Heart right ventricle (tissue), 16 donors: ENCODE measurements around the gene PCBP4. TPM values are rescaled to one million over a fixed set of nuclear protein-coding genes. Genes with fewer than 3 reads are reported as not detected.

Source experiments
- ATAC-seq, 8 donors: fragments of 200-7000 bp; cut with Tn5 transposase; one replicate each; pipeline ENCODE4 v1.9.1; 2020; ENCODE audit warnings: mild to moderate bottlenecking in 8 of 8, moderate library complexity in 8 of 8, moderate number of reproducible peaks in 1 of 8
- DNase-seq, 2 donors: peaks; one replicate each; pipeline ENCODE4 v3.0.0-alpha.2; 2020
- H3K27ac ChIP-seq, 10 donors: fragments of 200-600 bp; sonication (generic) in 2 of 10; one replicate each; pipeline versions ENCODE4 v1.5.0 to v1.8.0; 2020 to 2022; ENCODE audit warnings: mild to moderate bottlenecking in 3 of 10
- H3K27me3 ChIP-seq, 7 donors: fragments of 200-600 bp; one replicate each; pipeline ENCODE4 v1.8.0; 2021 to 2022; ENCODE audit warnings: mild to moderate bottlenecking in 2 of 7
- H3K36me3 ChIP-seq, 9 donors: fragments of 200-600 bp; sonication (generic) in 1 of 9; one replicate each; pipeline versions ENCODE4 v1.5.0 to v1.8.0; 2020 to 2022; ENCODE audit warnings: mild to moderate bottlenecking in 2 of 9
- H3K4me1 ChIP-seq, 9 donors: fragments of 200-600 bp; sonication (generic) in 1 of 9; one replicate each; pipeline versions ENCODE4 v1.5.0 to v1.8.0; 2020 to 2022; ENCODE audit warnings: mild to moderate bottlenecking in 4 of 9
- H3K4me3 ChIP-seq, 10 donors: fragments of 200-600 bp; sonication (generic) in 2 of 10; one replicate each; pipeline versions ENCODE4 v1.5.0 to v1.8.0; 2020 to 2022; ENCODE audit warnings: mild to moderate bottlenecking in 7 of 10, moderate library complexity in 2 of 10
- H3K9me3 ChIP-seq, 11 donors: fragments of 200-600 bp in 10 of 11; sonication (generic) in 2 of 11; one replicate each; pipeline versions ENCODE4 v1.5.0 to v1.8.0; 2013 to 2022; ENCODE audit warnings: mild to moderate bottlenecking in 2 of 11, control low read depth in 1 of 11, moderate library complexity in 1 of 11
- WGBS, 2 donors: extraction: QIAGEN DNeasy Blood & Tissue Kit; methylation state at CpG; one replicate each; pipeline ENCODE4 v1.1.7; 2013; ENCODE audit warnings: inconsistent platforms in 1 of 2; 5-methylcytosine and 5-hydroxymethylcytosine counted together
- intact Hi-C, 10 donors: fragments of 100-400 bp; cut with DNase I; formaldehyde crosslinking; loops; one replicate each; pipeline versions ENCODE4 v1.11.1 to v1.14.2; 2022
- polyA plus RNA-seq, 2 donors: library from polyadenylated mRNA; stranded (reverse); fragments of 200-250 nt; gene quantifications; one replicate each; pipeline ENCODE4 v1.2.3, GENCODE V29; 2013
- total RNA-seq, 10 donors: library from RNA; stranded (reverse); fragmentation: NEBNext Ultra II Directional in 3 of 10; extraction: Animal tissue kit (Norgen Biotek cat#: 25700) in 3 of 10; gene quantifications; one replicate each; pipeline versions ENCODE4 v1.2.1 to v1.2.4, GENCODE V29; 2021 to 2023
- TF ChIP-seq, protein P1 (sequence below), 9 donors: fragments of 200-600 bp; sonication (generic) in 2 of 9; IDR thresholded peaks; one replicate each; pipeline versions ENCODE4 v1.5.0 to v1.8.0; 2021 to 2022; ENCODE audit warnings: antibody characterized with exemption in 9 of 9, mild to moderate bottlenecking in 5 of 9, moderate library complexity in 1 of 9
- donor health status: Arrhythmogenic right ventricular cardiomyopathy.
- donor health status: ischemic (EF 13 %, LVEDD 7.1; RV severe dilation, severe dysfunction).
- donor health status: healthy with polysubstance abuse.
- donor health status: DM: no; HTN: yes; CAD: no.
- donor health status: DM: no; HTN: no; CAD: no.
- donor health status: ischemic (EF 25% LVEDD 6.9; RV normal size, moderate dysfunction).
- donor health status: ischemic (EF 25% LVEDD 5.7; RV mildly dilated, moderate dysfunction).
- donor health status: healthy.
- donor health status: DM: yes; HTN: yes; CAD: no.
- donor health status: Ischemic cardiomyopathy.
- donor health status: ischemic (EF 35%, LVEDD 5.7; RV mildly dilated, moderate dysfunction).
- donor health status: nonischemic (EF 11% LVEDD 7.7; RV severe dilation, severe dysfunction).
- donor health status: DM: yes; HTN: yes; CAD: no.
- donor health status: PGD.
- donor health status: ischemic (EF 29% LVEDD 5.4; RV normal size, mild dysfunction).
- donor health status: nonischemic (EF 23%, LVEDD 6.1; RV moderate dilation, normal function).

Gene PCBP4
- total and polyA plus RNA-seq, 12 donors, result 55.1 to 123 (median 62.2) TPM

DNA sequence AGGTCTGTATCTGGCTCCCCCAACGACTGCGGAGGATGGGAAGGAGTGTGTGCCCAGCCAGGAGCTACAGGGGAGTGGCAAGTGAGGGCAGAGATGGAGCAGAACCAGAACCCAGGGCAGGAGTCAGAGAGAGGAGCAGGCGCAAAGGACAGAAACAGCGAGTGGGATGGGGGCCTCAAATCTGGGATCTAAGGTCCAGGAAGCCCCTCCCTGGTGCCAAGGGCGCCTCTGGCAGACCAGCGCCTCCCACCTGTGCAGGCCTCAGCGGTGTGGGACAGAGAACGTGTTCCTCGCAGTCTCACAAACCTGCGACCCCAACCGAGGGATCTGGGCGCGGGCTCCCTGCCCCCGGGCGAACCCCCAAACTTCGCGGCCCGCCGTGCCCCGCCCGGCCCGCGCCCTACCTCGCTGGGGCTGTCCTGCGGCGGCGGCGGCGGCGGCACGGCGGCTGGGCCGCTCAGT is 301 bp downstream of the PCBP4 start:
- Histone ChIP-seq H3K4me3 (peak overlapping the region; percentile 62 to 85 (median 77)), H3K4me1 (peaks cover 29 to 74% (median 51%) of the 10 kb centered on the region in 9 donors), H3K36me3 (peaks cover 0 to 16% (median 0%) of the 10 kb centered on the region in 9 donors), H3K9me3 (no peaks in the 10 kb centered on the region), H3K27me3 (peaks cover 0 to 20% (median 0%) of the 10 kb centered on the region in 7 donors), H3K27ac (peak overlapping the region; percentile 77 to 98 (median 94))
- WGBS, 2 donors, result 2 to 3% methylated on average over 26 to 33 of the region's 33 CpGs
- intact Hi-C loops, result loop anchor here in 2 of 10 donors (2.0 kb wide), 1 partner anchor 24 kb away; the partner anchor contains the start of gene PARP3 (in 2 of the 2)
- TF ChIP-seq, protein P1, sequence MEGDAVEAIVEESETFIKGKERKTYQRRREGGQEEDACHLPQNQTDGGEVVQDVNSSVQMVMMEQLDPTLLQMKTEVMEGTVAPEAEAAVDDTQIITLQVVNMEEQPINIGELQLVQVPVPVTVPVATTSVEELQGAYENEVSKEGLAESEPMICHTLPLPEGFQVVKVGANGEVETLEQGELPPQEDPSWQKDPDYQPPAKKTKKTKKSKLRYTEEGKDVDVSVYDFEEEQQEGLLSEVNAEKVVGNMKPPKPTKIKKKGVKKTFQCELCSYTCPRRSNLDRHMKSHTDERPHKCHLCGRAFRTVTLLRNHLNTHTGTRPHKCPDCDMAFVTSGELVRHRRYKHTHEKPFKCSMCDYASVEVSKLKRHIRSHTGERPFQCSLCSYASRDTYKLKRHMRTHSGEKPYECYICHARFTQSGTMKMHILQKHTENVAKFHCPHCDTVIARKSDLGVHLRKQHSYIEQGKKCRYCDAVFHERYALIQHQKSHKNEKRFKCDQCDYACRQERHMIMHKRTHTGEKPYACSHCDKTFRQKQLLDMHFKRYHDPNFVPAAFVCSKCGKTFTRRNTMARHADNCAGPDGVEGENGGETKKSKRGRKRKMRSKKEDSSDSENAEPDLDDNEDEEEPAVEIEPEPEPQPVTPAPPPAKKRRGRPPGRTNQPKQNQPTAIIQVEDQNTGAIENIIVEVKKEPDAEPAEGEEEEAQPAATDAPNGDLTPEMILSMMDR (IDR thresholded peaks at IDR 0.05), result no peak
- no peak for DNase-seq
- peak in 2 of 8 donors; percentile 1 to 3 for ATAC-seq

GRCh38 chr3:51966486-51966885 is 768 bp downstream of the PCBP4 start:
- ATAC-seq, result no peak

GRCh38 chr3:51966016-51966415 is 1.2 kb downstream of the PCBP4 start:
- H3K27me3 ChIP-seq, result peaks cover 0 to 20% (median 0%) of the 10 kb centered on the region in 7 donors
- peak overlapping the region in 3 of 10 donors; percentile 93 to 97 (median 96) for H3K27ac ChIP-seq
- TF ChIP-seq, protein P1 (IDR thresholded peaks at IDR 0.05), result no peak
- H3K4me3 ChIP-seq, result peak overlapping the region in 7 of 10 donors; percentile 62 to 85 (median 75)
- H3K9me3 ChIP-seq, result no peaks in the 10 kb centered on the region
- DNase-seq, result no peak
- no peak for ATAC-seq
- 57 to 73% methylated on average over 2 of the region's 2 CpGs for WGBS, 2 donors
- H3K36me3 ChIP-seq, result peaks cover 0 to 12% (median 0%) of the 10 kb centered on the region in 9 donors
- intact Hi-C loops, result loop anchor here in 2 of 10 donors (2.0 kb wide), 1 partner anchor 23 kb away; the partner anchor contains the start of gene PARP3 (in 2 of the 2)
- H3K4me1 ChIP-seq, result peaks cover 29 to 83% (median 61%) of the 10 kb centered on the region in 9 donors

More at GRCh38 chr3:51966486-51966885, 768 bp downstream of the PCBP4 start:
- peak overlapping the region; percentile 62 to 85 (median 77) for H3K4me3 ChIP-seq
- H3K9me3 ChIP-seq, result no peaks in the 10 kb centered on the region
- H3K27me3 ChIP-seq, result peaks cover 0 to 20% (median 0%) of the 10 kb centered on the region in 7 donors
- H3K4me1 ChIP-seq, result peaks cover 29 to 79% (median 56%) of the 10 kb centered on the region in 9 donors
- DNase-seq, result peak in 1 of 2 donors; percentile 26
- TF ChIP-seq, protein P1 (IDR thresholded peaks at IDR 0.05), result no peak
- intact Hi-C loops, result loop anchor here in 2 of 10 donors (2.0 kb wide), 1 partner anchor 24 kb away; the partner anchor contains the start of gene PARP3 (in 2 of the 2)
- peak overlapping the region in 9 of 10 donors; percentile 87 to 98 (median 95) for H3K27ac ChIP-seq
- WGBS, 2 donors, result 59 to 64% methylated on average over 5 of the region's 5 CpGs
- peaks cover 0 to 13% (median 0%) of the 10 kb centered on the region in 9 donors for H3K36me3 ChIP-seq

DNA sequence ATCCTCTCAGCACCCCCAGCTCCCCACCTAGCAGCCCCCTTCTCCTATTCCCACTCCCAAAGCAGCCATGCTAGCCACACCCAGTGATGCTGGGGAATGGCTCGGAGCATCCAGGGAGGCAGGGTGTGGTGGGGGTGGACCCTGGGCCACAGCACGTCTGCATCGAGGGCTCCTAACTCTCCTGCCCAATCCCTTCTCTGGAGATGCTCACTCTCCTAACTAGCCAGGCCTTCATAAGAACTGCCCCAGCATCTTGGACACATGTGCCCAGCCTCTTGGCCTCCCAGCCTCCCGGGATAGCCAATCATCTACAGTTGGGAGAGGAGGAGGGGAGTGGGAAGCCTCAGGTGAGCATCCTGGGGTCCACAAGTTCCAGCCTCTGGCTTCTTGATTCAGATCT is 2.7 kb downstream of the PCBP4 start:
- H3K4me1 ChIP-seq, result peaks cover 29 to 75% (median 61%) of the 10 kb centered on the region in 9 donors
- TF ChIP-seq, protein P1 (IDR thresholded peaks at IDR 0.05), result no peak
- H3K9me3 ChIP-seq, result no peaks in the 10 kb centered on the region
- peaks cover 0 to 20% (median 0%) of the 10 kb centered on the region in 7 donors for H3K27me3 ChIP-seq
- 69 to 70% methylated on average over 4 of the region's 4 CpGs for WGBS, 2 donors
- no peak overlapping the region for H3K4me3 ChIP-seq
- H3K27ac ChIP-seq, result peak overlapping the region in 5 of 10 donors; percentile 3 to 52 (median 28)
- DNase-seq (no peak), ATAC-seq (no peak)
- peaks cover 0 to 22% (median 5%) of the 10 kb centered on the region in 9 donors for H3K36me3 ChIP-seq
- intact Hi-C loops, result no loop called here
